Smooth muscle cell (in vitro differentiated cells): ENCODE data around the gene SLC12A7. TPM values are rescaled to one million over a fixed set of nuclear protein-coding genes. Genes with fewer than 3 reads are reported as not detected.

Source experiments
- DNase-seq: peaks from one replicate; lab custom pipeline; 2025; ENCODE audit not compliant: unreplicated experiment; lab: John Stamatoyannopoulos, UW
- H2AFZ ChIP-seq: fragments of 200-600 bp; sonication (generic); 2 replicates; pipeline ENCODE4 v1.6.0; 2016; ENCODE audit warnings: antibody characterized with exemption, low read depth, mild to moderate bottlenecking
- H3F3A ChIP-seq: fragments of 200-600 bp; sonication (generic); 2 replicates; pipeline ENCODE4 v1.6.0; 2017; ENCODE audit warnings: antibody characterized with exemption, low read depth
- H3K27ac ChIP-seq: fragments of 200-600 bp; sonication (generic); 2 replicates; pipeline ENCODE4 v1.5.1; 2016; ENCODE audit warnings: low read depth, mild to moderate bottlenecking
- H3K27me3 ChIP-seq: fragments of 200-600 bp; sonication (generic); 2 replicates; pipeline ENCODE4 v1.6.1; 2016; ENCODE audit warnings: low read depth, mild to moderate bottlenecking
- H3K36me3 ChIP-seq: fragments of 200-600 bp; sonication (generic); 2 replicates; pipeline ENCODE4 v1.5.1; 2016; ENCODE audit warnings: low read depth
- H3K4me1 ChIP-seq: fragments of 200-600 bp; sonication (generic); 2 replicates; pipeline ENCODE4 v1.5.1; 2016; ENCODE audit warnings: low read depth
- H3K4me2 ChIP-seq: fragments of 200-600 bp; sonication (generic); 2 replicates; pipeline ENCODE4 v1.6.0; 2016; ENCODE audit warnings: mild to moderate bottlenecking
- H3K4me3 ChIP-seq: fragments of 200-600 bp; sonication (generic); 2 replicates; pipeline ENCODE4 v1.5.1; 2016; ENCODE audit warnings: mild to moderate bottlenecking
- H3K79me2 ChIP-seq: fragments of 200-600 bp; sonication (generic); 2 replicates; pipeline ENCODE4 v1.6.0; 2016; ENCODE audit warnings: low read depth, mild to moderate bottlenecking
- H3K9ac ChIP-seq: fragments of 200-600 bp; sonication (generic); 2 replicates; pipeline ENCODE4 v1.6.0; 2016; ENCODE audit warnings: low read depth
- H3K9me3 ChIP-seq: fragments of 200-600 bp; sonication (generic); replicated peaks from 2 replicates; pipeline ENCODE4 v1.5.1; 2016; ENCODE audit warnings: low read depth
- H4K20me1 ChIP-seq: fragments of 200-600 bp; sonication (generic); 2 replicates; pipeline ENCODE4 v1.6.0; 2016; ENCODE audit warnings: low read depth
- WGBS: methylation state at CpG from one replicate; pipeline ENCODE4 v1.1.7; 2016; ENCODE audit warnings: low lambda C conversion rate; 5-methylcytosine and 5-hydroxymethylcytosine counted together
- polyA plus RNA-seq: library from polyadenylated mRNA; unstranded; fragments of >200 nt; fragmentation: Nextera tagmentation; extraction: Ambion mirVana; gene quantifications from 2 replicates; pipeline ENCODE4 v1.2.1, GENCODE V29; 2016
- total RNA-seq: library from RNA; depleted of rRNA; stranded (reverse); fragments of >200 nt; gene quantifications from 2 replicates; pipeline ENCODE4 v1.2.3, GENCODE V29; 2014
- TF ChIP-seq, protein P1 (sequence below): fragments of 200-600 bp; sonication (generic); IDR thresholded peaks from 2 replicates; pipeline ENCODE4 v1.5.1; 2017; ENCODE audit warnings: borderline replicate concordance, mild to moderate bottlenecking, antibody characterized with exemption; ENCODE audit not compliant: insufficient read depth, poor library complexity, severe bottlenecking

SLC12A7 gene
- total and polyA plus RNA-seq, 2 experiments from 2014 or later = 6.1 to 15.2 TPM

DNA sequence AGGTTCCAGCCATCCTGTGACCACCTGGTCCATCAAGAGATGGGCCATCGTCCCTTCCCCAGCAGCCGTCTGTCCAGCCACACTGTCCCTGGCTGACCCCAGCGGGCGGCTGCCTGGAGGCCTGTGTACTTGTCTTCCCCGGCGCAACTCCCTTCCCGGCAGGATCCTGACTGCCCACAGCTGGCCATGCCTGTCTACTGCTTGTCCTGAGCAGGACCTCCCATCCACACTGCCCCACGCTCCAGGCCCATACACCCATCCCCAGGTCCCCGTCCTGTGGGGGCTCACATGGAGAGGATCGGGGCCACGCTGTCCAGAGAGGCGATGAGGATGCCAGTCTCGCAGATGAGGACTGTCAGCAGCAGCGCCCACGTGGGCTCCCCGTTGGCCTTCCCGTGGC, 35.5 kb downstream of the SLC12A7 start:
- Histone ChIP-seq H3K9me3 (no peaks in the 10 kb centered on the region), H3K27me3 (no peaks in the 10 kb centered on the region), H3K27ac (no peak overlapping the region), H3K36me3 (no peaks in the 10 kb centered on the region), H4K20me1 (no peaks in the 10 kb centered on the region), H3F3A (no peaks in the 10 kb centered on the region), H3K79me2 (no peaks in the 10 kb centered on the region), H3K4me1 (no peaks in the 10 kb centered on the region), H3K4me3 (no peak overlapping the region), H3K4me2 (no peak overlapping the region), H3K9ac (no peak overlapping the region), H2AFZ (no peak overlapping the region)
- WGBS = 97% methylated on average over 17 of the region's 17 CpGs
- DNase-seq = no peak
- TF ChIP-seq, protein P1, sequence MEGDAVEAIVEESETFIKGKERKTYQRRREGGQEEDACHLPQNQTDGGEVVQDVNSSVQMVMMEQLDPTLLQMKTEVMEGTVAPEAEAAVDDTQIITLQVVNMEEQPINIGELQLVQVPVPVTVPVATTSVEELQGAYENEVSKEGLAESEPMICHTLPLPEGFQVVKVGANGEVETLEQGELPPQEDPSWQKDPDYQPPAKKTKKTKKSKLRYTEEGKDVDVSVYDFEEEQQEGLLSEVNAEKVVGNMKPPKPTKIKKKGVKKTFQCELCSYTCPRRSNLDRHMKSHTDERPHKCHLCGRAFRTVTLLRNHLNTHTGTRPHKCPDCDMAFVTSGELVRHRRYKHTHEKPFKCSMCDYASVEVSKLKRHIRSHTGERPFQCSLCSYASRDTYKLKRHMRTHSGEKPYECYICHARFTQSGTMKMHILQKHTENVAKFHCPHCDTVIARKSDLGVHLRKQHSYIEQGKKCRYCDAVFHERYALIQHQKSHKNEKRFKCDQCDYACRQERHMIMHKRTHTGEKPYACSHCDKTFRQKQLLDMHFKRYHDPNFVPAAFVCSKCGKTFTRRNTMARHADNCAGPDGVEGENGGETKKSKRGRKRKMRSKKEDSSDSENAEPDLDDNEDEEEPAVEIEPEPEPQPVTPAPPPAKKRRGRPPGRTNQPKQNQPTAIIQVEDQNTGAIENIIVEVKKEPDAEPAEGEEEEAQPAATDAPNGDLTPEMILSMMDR = no peak

DNA sequence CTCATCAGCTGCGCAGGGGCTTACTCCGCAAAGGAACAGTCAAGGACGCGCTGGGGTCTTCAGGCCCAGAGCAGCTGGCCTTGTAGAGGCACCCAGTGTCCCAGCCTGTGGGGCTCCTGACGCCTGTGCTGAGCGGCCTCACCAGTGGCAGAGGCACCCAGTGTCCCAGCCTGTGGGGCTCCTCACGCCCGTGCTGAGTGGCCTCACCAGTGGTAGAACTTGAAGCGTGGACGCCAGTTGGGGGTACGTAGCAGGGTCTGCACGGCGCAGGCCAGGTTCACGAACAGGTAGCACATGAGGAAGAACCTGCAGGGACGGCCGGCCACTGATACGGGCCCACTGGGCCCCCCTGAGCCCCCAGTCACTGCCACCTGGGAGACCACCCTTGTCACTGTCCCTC, 35.9 kb downstream of the SLC12A7 start:
- TF ChIP-seq, protein P1 = no peak
- Histone ChIP-seq H3K4me3 (no peak overlapping the region), H3K36me3 (no peaks in the 10 kb centered on the region), H3K79me2 (no peaks in the 10 kb centered on the region), H3F3A (no peaks in the 10 kb centered on the region), H3K4me1 (no peaks in the 10 kb centered on the region), H2AFZ (no peak overlapping the region), H3K27me3 (no peaks in the 10 kb centered on the region), H3K9ac (no peak overlapping the region), H3K27ac (no peak overlapping the region), H4K20me1 (no peaks in the 10 kb centered on the region), H3K9me3 (no peaks in the 10 kb centered on the region), H3K4me2 (no peak overlapping the region)
- 97% methylated on average over 16 of the region's 17 CpGs for WGBS
- DNase-seq = no peak

DNA sequence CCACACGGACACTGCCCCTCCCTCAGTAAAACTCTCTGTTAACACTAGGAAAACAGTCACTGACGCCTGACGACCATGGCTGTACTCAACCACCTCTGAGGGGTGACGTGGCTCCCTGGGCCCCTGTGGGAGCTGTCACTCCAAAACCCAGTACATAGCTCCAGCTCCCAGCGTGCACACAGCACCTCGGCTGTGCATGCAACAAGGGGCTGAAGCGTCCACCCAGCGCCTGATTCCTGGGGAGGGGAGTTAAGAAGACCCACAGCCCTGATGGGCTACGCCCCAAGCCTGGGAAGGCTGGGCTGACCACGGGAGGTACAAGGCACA, 36.3 kb downstream of the SLC12A7 start:
- TF ChIP-seq, protein P1 = no peak

DNA sequence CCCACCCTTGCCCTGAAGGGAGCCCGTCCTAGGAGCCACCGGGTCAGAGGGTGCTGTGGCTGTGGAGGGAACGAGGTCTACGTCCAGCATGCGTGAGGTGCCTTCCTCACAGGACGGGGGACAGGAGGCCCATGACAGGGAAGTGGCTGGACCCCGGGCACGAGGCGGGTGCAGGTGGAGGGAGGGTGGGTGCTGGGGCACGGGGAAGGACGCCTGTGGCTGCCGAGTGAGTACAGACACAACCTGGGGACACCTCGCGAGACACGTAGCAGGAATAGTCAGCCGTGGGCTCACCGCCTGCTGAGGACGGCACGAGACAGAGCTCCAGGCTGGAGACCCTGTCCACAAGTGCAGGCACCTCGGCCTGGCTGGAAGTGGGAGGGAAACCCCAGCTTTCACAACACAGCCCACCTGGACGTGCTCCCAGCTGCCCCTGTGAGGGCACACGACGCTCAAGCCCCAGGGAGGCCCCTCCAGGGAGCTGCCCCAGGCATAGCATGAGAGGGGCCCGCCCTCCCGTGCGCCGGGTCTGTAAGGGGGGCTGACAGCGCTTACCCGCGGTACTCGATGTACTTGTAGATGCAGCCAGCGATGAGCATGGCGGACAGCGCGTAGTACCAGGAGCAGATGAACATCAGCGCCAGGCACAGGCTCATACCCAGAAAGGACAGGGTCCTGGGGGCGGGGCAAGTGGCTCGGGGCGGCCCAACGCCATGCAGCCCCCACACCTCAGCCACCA, 36.9 kb downstream of the SLC12A7 start:
- H3K79me2 ChIP-seq = no peaks in the 10 kb centered on the region

More for the DNA sequence above, 36.3 kb downstream of the SLC12A7 start:
- Histone ChIP-seq H3F3A (no peaks in the 10 kb centered on the region), H2AFZ (no peak overlapping the region), H3K4me3 (no peak overlapping the region), H3K36me3 (no peaks in the 10 kb centered on the region), H3K27ac (no peak overlapping the region), H3K9me3 (no peaks in the 10 kb centered on the region), H3K27me3 (no peaks in the 10 kb centered on the region), H3K79me2 (no peaks in the 10 kb centered on the region), H3K4me1 (no peaks in the 10 kb centered on the region), H3K9ac (no peak overlapping the region), H3K4me2 (no peak overlapping the region), H4K20me1 (no peaks in the 10 kb centered on the region)
- WGBS = 96% methylated on average over 10 of the region's 10 CpGs
- DNase-seq = no peak

More for the DNA sequence above, 36.9 kb downstream of the SLC12A7 start:
- TF ChIP-seq, protein P1 = no peak
- Histone ChIP-seq H3K27me3 (no peaks in the 10 kb centered on the region), H3K4me2 (no peak overlapping the region), H3K9me3 (no peaks in the 10 kb centered on the region), H3K9ac (no peak overlapping the region), H3K27ac (no peak overlapping the region), H3K4me3 (no peak overlapping the region), H3F3A (no peaks in the 10 kb centered on the region), H3K4me1 (no peaks in the 10 kb centered on the region), H4K20me1 (no peaks in the 10 kb centered on the region), H2AFZ (no peak overlapping the region), H3K36me3 (no peaks in the 10 kb centered on the region)
- WGBS = 95% methylated on average over 40 of the region's 40 CpGs
- DNase-seq = no peak
